Measurements from ENCODE around the gene CTTNBP2. TPM values are rescaled to one million over a fixed set of nuclear protein-coding genes. Genes with fewer than 3 reads are reported as not detected.
A peak's percentile ranks its signal among the peaks of the same experiment; 100 is the strongest.

CTTNBP2 gene
- total and polyA plus RNA-seq, 2 of the 13 experiments (the other 11 are each of a cell fraction or from before 2014, with no cell fraction given) = not detected

- in situ Hi-C loops (cut with HindIII; ENCODE audit: extremely low pct_ligation_motif_present, low pct_unique_long_range_greater_than_20kb) (no loop called here), intact Hi-C loops (cut with micrococcal nuclease; ENCODE audit: unreplicated experiment) (no loop called here)
- FAIRE-seq = peak; percentile 90
- CTCF ChIA-PET (ENCODE audit: low intra/inter-chr PET ratio, low total read pairs) = no interaction called here
- POLR2A ChIA-PET = no interaction called here
- peak; percentile 100 for ATAC-seq
- no peaks in the 10 kb centered on the region for H3K9me3 ChIP-seq (ENCODE audit: low read length)
- peaks cover 14% of the 10 kb centered on the region for H3K4me1 ChIP-seq (ENCODE audit: insufficient read depth, low read length)
- H3K36me3 ChIP-seq (replicated peaks in 1 of 2; ENCODE audit: control insufficient read depth in 1 of 2, insufficient read depth in 2 of 2, low read length in 2 of 2) = no peaks in the 10 kb centered on the region
- BruUV-seq (replicated peaks) = no TSS peak
- peak; percentile 47 for DNase-seq (ENCODE audit: low spot score)
- H3K79me2 ChIP-seq (ENCODE audit: insufficient read depth, low read length) = no peaks in the 10 kb centered on the region
- WGBS (ENCODE audit: low lambda C conversion rate) = 0% methylated on average over 3 of the region's 3 CpGs
- no peak overlapping the region for H3K4me3 ChIP-seq (replicated peaks in 1 of 3; ENCODE audit: insufficient read depth in 1 of 3, low read depth in 2 of 3, low read length in 3 of 3)
- no peaks in the 10 kb centered on the region for H3K27me3 ChIP-seq (ENCODE audit: control insufficient read depth in 1 of 2, insufficient read depth in 2 of 2, low read length in 2 of 2)
- H2AFZ ChIP-seq (ENCODE audit: low read length) = no peak overlapping the region
- no peaks in the 10 kb centered on the region for H4K20me1 ChIP-seq (ENCODE audit: insufficient read depth, low read length)
- H3K9ac ChIP-seq (ENCODE audit: insufficient read depth, low read depth, low read length) = no peak overlapping the region
- H3K27ac ChIP-seq (ENCODE audit: extremely low read length, insufficient read depth, low read length) = no peak overlapping the region
- no peak overlapping the region; the same call in 1 of the 2 replicates for H3K4me2 ChIP-seq (ENCODE audit: low read depth, low read length)
- TF ChIP-seq BHLHE40 (IDR thresholded peaks at IDR 0.05; ENCODE audit: low read length) (no peak), ZNF710 (CRISPR knock-in tag; IDR thresholded peaks at IDR 0.05; ENCODE audit: borderline replicate concordance) (peak; percentile 31; the same call in 1 of the 2 replicates), HMGXB3 (CRISPR knock-in tag; IDR thresholded peaks at IDR 0.05; ENCODE audit: borderline replicate concordance) (no peak), ZBTB34 (CRISPR knock-in tag; IDR thresholded peaks at IDR 0.05) (0 out of 2 replicates have a peak, but pooled peaks have one; percentile 43), HNF1A (IDR thresholded peaks at IDR 0.05; ENCODE audit: low read depth) (no peak), HNF1A (CRISPR knock-in tag; IDR thresholded peaks at IDR 0.05; ENCODE audit: borderline replicate concordance) (no peak), MIER2 (CRISPR knock-in tag; IDR thresholded peaks at IDR 0.05) (peak; percentile 40; the same call in 1 of the 2 replicates), ARNTL (CRISPR knock-in tag; IDR thresholded peaks at IDR 0.05) (no peak), SP5 (CRISPR knock-in tag; IDR thresholded peaks at IDR 0.05; ENCODE audit: borderline replicate concordance, low read depth) (peak; percentile 94), HNF4G (IDR thresholded peaks at IDR 0.05; ENCODE audit: borderline replicate concordance, low read depth, low read length) (peak; percentile 52; the same call in 1 of the 2 replicates), HNF4G (CRISPR knock-in tag; IDR thresholded peaks at IDR 0.05; ENCODE audit: borderline replicate concordance, low read depth) (no peak)
Observed at GRCh38 chr7:117862378-117862777, 10.9 kb downstream of the CTTNBP2 start.

Measured in HepG2 (cell line).